Ascending aorta (tissue), 2 donors: ENCODE data around the gene OTX1. TPM values are rescaled to one million over a fixed set of nuclear protein-coding genes. Genes with fewer than 3 reads are reported as not detected.
A peak's percentile ranks its signal among the peaks of the same experiment; 100 is the strongest.

ENCODE experiments used
- DNase-seq, 2 donors: peaks; one replicate each; pipeline ENCODE4 v3.0.0-alpha.2; 2019; ENCODE audit warnings: low spot score in 2 of 2
- H3K27ac ChIP-seq, 2 donors: fragments of 200-600 bp; sonication (generic); one replicate each; pipeline ENCODE4 v1.5.1; 2016 to 2017; ENCODE audit warnings: mild to moderate bottlenecking in 1 of 2
- H3K27me3 ChIP-seq: fragments of 200-600 bp; sonication (generic); one replicate; pipeline ENCODE4 v1.5.1; 2017
- H3K36me3 ChIP-seq, 2 donors: fragments of 200-600 bp; sonication (generic); one replicate each; pipeline ENCODE4 v1.5.1; 2016
- H3K4me1 ChIP-seq, 2 donors: fragments of 200-600 bp; sonication (generic); one replicate each; pipeline ENCODE4 v1.5.1; 2016 to 2017; ENCODE audit warnings: mild to moderate bottlenecking in 1 of 2
- H3K4me3 ChIP-seq, 2 donors: fragments of 200-600 bp; sonication (generic); one replicate each; pipeline ENCODE4 v1.5.1; 2016 to 2017; ENCODE audit warnings: mild to moderate bottlenecking in 1 of 2
- H3K9me3 ChIP-seq, 2 donors: fragments of 200-600 bp; sonication (generic); one replicate each; pipeline ENCODE4 v1.5.1; 2016
- CTCF ChIP-seq, 3 experiments: fragments of 200-600 bp in 2 of 3; fragments of 450-650 bp in 1 of 3; sonication (generic) in 2 of 3; IDR thresholded peaks; one replicate each; pipeline ENCODE4 v1.5.1; 2016 to 2019; ENCODE audit warnings: antibody characterized with exemption in 3 of 3, mild to moderate bottlenecking in 1 of 3, moderate library complexity in 1 of 3
- intact Hi-C: fragments of 100-400 bp; cut with DNase I; formaldehyde crosslinking; loops from one replicate; pipeline ENCODE4 v1.15.1; 2023
- total RNA-seq: library from RNA; depleted of rRNA; stranded (reverse); fragments of >200 nt; gene quantifications from one replicate; pipeline ENCODE4 v1.1.0, GENCODE V29; 2016

Gene OTX1
- total RNA-seq, 1 donor from 2014 or later: not detected

GRCh38 chr2:63023444-63023843 is 27.2 kb upstream of the OTX1 start:
- peaks cover 0 to 8% of the 10 kb centered on the region in 2 donors for H3K36me3 ChIP-seq
- H3K27me3 ChIP-seq: no peaks in the 10 kb centered on the region
- intact Hi-C loops: no loop called here

GRCh38 chr2:63027220-63027619 is 23.4 kb upstream of the OTX1 start:
- Histone ChIP-seq H3K9me3 (no peaks in the 10 kb centered on the region), H3K36me3 (peaks cover 0 to 8% of the 10 kb centered on the region in 2 donors), H3K27me3 (no peaks in the 10 kb centered on the region), H3K4me1 (no peaks in the 10 kb centered on the region), H3K4me3 (no peak overlapping the region), H3K27ac (no peak overlapping the region)
- no peak for TF ChIP-seq CTCF (IDR thresholded peaks at IDR 0.05)
- no peak for DNase-seq
- intact Hi-C loops: no loop called here

More at GRCh38 chr2:63023444-63023843, 27.2 kb upstream of the OTX1 start:
- no peak for DNase-seq
- no peak overlapping the region for H3K4me3 ChIP-seq
- H3K9me3 ChIP-seq: no peaks in the 10 kb centered on the region
- no peaks in the 10 kb centered on the region for H3K4me1 ChIP-seq
- TF ChIP-seq CTCF (IDR thresholded peaks at IDR 0.05): peak in 1 of 3 experiments; percentile 24
- H3K27ac ChIP-seq: no peak overlapping the region

GRCh38 chr2:63029058-63029457 is 21.6 kb upstream of the OTX1 start:
- no peak overlapping the region for H3K4me3 ChIP-seq
- DNase-seq: no peak
- no peaks in the 10 kb centered on the region for H3K9me3 ChIP-seq
- H3K4me1 ChIP-seq: no peaks in the 10 kb centered on the region
- TF ChIP-seq CTCF (IDR thresholded peaks at IDR 0.05): no peak
- intact Hi-C loops: no loop called here
- H3K36me3 ChIP-seq: peaks cover 0 to 3% of the 10 kb centered on the region in 2 donors
- no peak overlapping the region for H3K27ac ChIP-seq
- H3K27me3 ChIP-seq: no peaks in the 10 kb centered on the region

GRCh38 chr2:63034526-63034925 is 16.1 kb upstream of the OTX1 start:
- H3K27ac ChIP-seq: no peak overlapping the region
- DNase-seq: no peak
- intact Hi-C loops: no loop called here
- no peaks in the 10 kb centered on the region for H3K9me3 ChIP-seq
- no peak for TF ChIP-seq CTCF (IDR thresholded peaks at IDR 0.05)
- no peaks in the 10 kb centered on the region for H3K36me3 ChIP-seq
- no peak overlapping the region for H3K4me3 ChIP-seq
- H3K4me1 ChIP-seq: no peaks in the 10 kb centered on the region
- H3K27me3 ChIP-seq: no peaks in the 10 kb centered on the region

GRCh38 chr2:63035169-63035568 is 15.5 kb upstream of the OTX1 start:
- no peak for DNase-seq
- Histone ChIP-seq H3K9me3 (no peaks in the 10 kb centered on the region), H3K27me3 (no peaks in the 10 kb centered on the region), H3K27ac (no peak overlapping the region), H3K36me3 (no peaks in the 10 kb centered on the region), H3K4me1 (no peaks in the 10 kb centered on the region), H3K4me3 (no peak overlapping the region)
- intact Hi-C loops: no loop called here
- no peak for TF ChIP-seq CTCF (IDR thresholded peaks at IDR 0.05)

GRCh38 chr2:63035660-63036059 is 15.0 kb upstream of the OTX1 start:
- Histone ChIP-seq H3K27ac (no peak overlapping the region), H3K36me3 (no peaks in the 10 kb centered on the region), H3K4me1 (no peaks in the 10 kb centered on the region), H3K27me3 (no peaks in the 10 kb centered on the region), H3K9me3 (no peaks in the 10 kb centered on the region), H3K4me3 (no peak overlapping the region)
- no peak for DNase-seq
- no peak for TF ChIP-seq CTCF (IDR thresholded peaks at IDR 0.05)
- intact Hi-C loops: no loop called here
